Thyroid gland (tissue), 4 donors: ENCODE results near the gene SNX11. TPM values are rescaled to one million over a fixed set of nuclear protein-coding genes. Genes with fewer than 3 reads are reported as not detected.

ENCODE experiments used
- DNase-seq, 2 donors: peaks; one replicate each; pipeline ENCODE4 v3.0.0-alpha.2; 2019
- H3K27ac ChIP-seq, 3 donors: fragments of 200-600 bp; sonication (generic); 1 replicate in 2 of 3; 2 replicates in 1 of 3; pipeline ENCODE4 v1.5.1; 2016 to 2019; ENCODE audit warnings: mild to moderate bottlenecking in 1 of 3, moderate library complexity in 1 of 3
- H3K27me3 ChIP-seq: fragments of 200-600 bp; sonication (generic); one replicate; pipeline ENCODE4 v1.5.1; 2019
- H3K36me3 ChIP-seq, 2 donors: fragments of 200-600 bp; sonication (generic); one replicate each; pipeline ENCODE4 v1.5.1; 2016 to 2019
- H3K4me1 ChIP-seq, 2 donors: fragments of 200-600 bp; sonication (generic); one replicate each; pipeline ENCODE4 v1.5.1; 2017 to 2019
- H3K4me3 ChIP-seq, 3 donors: fragments of 200-600 bp; sonication (generic); replicated peaks in 1 of 3; 1 replicate in 2 of 3; 2 replicates in 1 of 3; pipeline ENCODE4 v1.5.1; 2016; ENCODE audit warnings: mild to moderate bottlenecking in 1 of 3
- H3K9me3 ChIP-seq: fragments of 200-600 bp; sonication (generic); one replicate; pipeline ENCODE4 v1.5.1; 2017
- CTCF ChIP-seq, 6 experiments: fragments of 200-600 bp in 3 of 6; fragments of 450-650 bp in 3 of 6; sonication (generic) in 3 of 6; IDR thresholded peaks; one replicate each; pipeline ENCODE4 v1.5.1; 2016 to 2019; ENCODE audit warnings: antibody characterized with exemption in 6 of 6, mild to moderate bottlenecking in 2 of 6, inconsistent platforms in 1 of 6, moderate library complexity in 1 of 6
- POLR2A ChIP-seq, 2 donors: fragments of 450-650 bp; IDR thresholded peaks; one replicate each; pipeline ENCODE4 v1.6.1; 2017; ENCODE audit warnings: antibody characterized with exemption in 2 of 2, mild to moderate bottlenecking in 2 of 2, moderate library complexity in 1 of 2
- WGBS, 2 donors: methylation state at CpG; one replicate each; pipeline ENCODE4 v1.1.5; 2017; 5-methylcytosine and 5-hydroxymethylcytosine counted together
- intact Hi-C: fragments of 100-400 bp; cut with DNase I; formaldehyde crosslinking; loops from one replicate; pipeline ENCODE4 v1.15.1; 2023
- total RNA-seq, 4 donors: library from RNA; depleted of rRNA; stranded (reverse); fragments of >200 nt; gene quantifications; one replicate each; pipeline ENCODE4 v1.2.3, GENCODE V29; 2016

The SNX11 gene
- total RNA-seq, 4 donors from 2014 or later = 20.3 to 23.4 (median 22.0) TPM

- H3K27me3 ChIP-seq = no peaks in the 10 kb centered on the region
- no peak for TF ChIP-seq POLR2A (IDR thresholded peaks at IDR 0.05)
- no peak for TF ChIP-seq CTCF (IDR thresholded peaks at IDR 0.05)
- peaks cover 11 to 15% of the 10 kb centered on the region in 2 donors for H3K4me1 ChIP-seq
- peak; percentile 78 to 79 for DNase-seq
- WGBS, 2 donors = 1% methylated on average over 20 to 23 of the region's 23 CpGs
- H3K36me3 ChIP-seq = no peaks in the 10 kb centered on the region
- H3K27ac ChIP-seq = peak overlapping the region; percentile 91 to 97 (median 93)
- H3K9me3 ChIP-seq = no peaks in the 10 kb centered on the region
- intact Hi-C loops = no loop called here
- peak overlapping the region; percentile 80 to 98 (median 93) for H3K4me3 ChIP-seq
These were observed 7.0 kb upstream of the SNX11 start for GRCh38 chr17:48100591-48101011.

- WGBS, 2 donors = 1% methylated on average over 32 to 33 of the region's 79 CpGs
- intact Hi-C loops = no loop called here
These were observed 6.4 kb upstream of the SNX11 start, which contains the start of gene CBX1 for GRCh38 chr17:48101012-48101720. Gene CBX1, minus strand, starts transcription at chr17:48101478. Its CDS starts 24,474 bp downstream, at chr17:48077004.

GRCh38 chr17:48102043-48102750, 5.4 kb upstream of the SNX11 start:
- H3K27ac ChIP-seq = no peak overlapping the region
- H3K27me3 ChIP-seq = no peaks in the 10 kb centered on the region
- intact Hi-C loops = no loop called here
- H3K36me3 ChIP-seq = no peaks in the 10 kb centered on the region
- no peaks in the 10 kb centered on the region for H3K9me3 ChIP-seq
- H3K4me1 ChIP-seq = peaks cover 11% of the 10 kb centered on the region in 2 donors
- DNase-seq = no peak
- WGBS, 2 donors = 84 to 91% methylated on average over 19 of the region's 19 CpGs
- no peak for TF ChIP-seq CTCF (IDR thresholded peaks at IDR 0.05)
- no peak for TF ChIP-seq POLR2A (IDR thresholded peaks at IDR 0.05)
- no peak overlapping the region for H3K4me3 ChIP-seq

More at GRCh38 chr17:48101012-48101720, 6.4 kb upstream of the SNX11 start, which contains the start of gene CBX1:
- DNase-seq = peak; percentile 92 to 95
- H3K36me3 ChIP-seq = no peaks in the 10 kb centered on the region
- H3K9me3 ChIP-seq = no peaks in the 10 kb centered on the region
- TF ChIP-seq CTCF (IDR thresholded peaks at IDR 0.05) = peak in 1 of 6 experiments; percentile 7
- peak; percentile 13 to 81 for TF ChIP-seq POLR2A (IDR thresholded peaks at IDR 0.05)
- peak within 1 kb of the TSS; percentile 80 to 98 (median 93) for H3K4me3 ChIP-seq
- H3K27ac ChIP-seq = peak within 1 kb of the TSS; percentile 91 to 97 (median 93)
- peaks cover 11 to 12% of the 10 kb centered on the region in 2 donors for H3K4me1 ChIP-seq
- no peaks in the 10 kb centered on the region for H3K27me3 ChIP-seq

- WGBS, 2 donors = 79 to 84% methylated on average over 14 of the region's 14 CpGs
- DNase-seq = no peak
- Histone ChIP-seq H3K4me3 (no peak overlapping the region), H3K36me3 (no peaks in the 10 kb centered on the region), H3K4me1 (peaks cover 8 to 11% of the 10 kb centered on the region in 2 donors), H3K27ac (no peak overlapping the region), H3K27me3 (no peaks in the 10 kb centered on the region), H3K9me3 (no peaks in the 10 kb centered on the region)
- intact Hi-C loops = no loop called here
- TF ChIP-seq POLR2A (IDR thresholded peaks at IDR 0.05) = no peak
- TF ChIP-seq CTCF (IDR thresholded peaks at IDR 0.05) = no peak
These were observed 4.5 kb upstream of the SNX11 start for GRCh38 chr17:48102798-48103715.
